CD4-positive, alpha-beta memory T cell (primary cell): Measurements from ENCODE around the gene RASGRP3. TPM values are rescaled to one million over a fixed set of nuclear protein-coding genes. Genes with fewer than 3 reads are reported as not detected.
A peak's percentile ranks its signal among the peaks of the same experiment; 100 is the strongest.
"Not testable (repeated sequence)": the region's sequence is repeated elsewhere in the genome, so short reads cannot be mapped to it uniquely, and the experiment has no call there.

Source experiments
- CTCF ChIA-PET: fragments of 350-600 bp; sonication (Branson Sonifier 250); formaldehyde crosslinking; loops from one replicate; lab custom pipeline; 2021; ENCODE audit warnings: inconsistent platforms; ENCODE audit not compliant: partially characterized antibody; lab: Charles Lee
- POLR2A ChIA-PET: fragments of 350-600 bp; sonication (Branson Sonifier 250); formaldehyde crosslinking; loops from one replicate; lab custom pipeline; 2021; ENCODE audit not compliant: partially characterized antibody; lab: Charles Lee
- DNase-seq, 5 donors: peaks; one replicate each; pipeline versions ENCODE4 v3.0.0 to v3.0.0-alpha.2; 2020 to 2022; ENCODE audit warnings: mixed read lengths in 1 of 5
- H3K27ac ChIP-seq: one replicate; pipeline ENCODE4 v1.7.0; 2013; ENCODE audit warnings: low read depth, low read length
- H3K27me3 ChIP-seq: 2 replicates; pipeline ENCODE4 v1.7.0; 2013; ENCODE audit warnings: mild to moderate bottlenecking, low read length, moderate library complexity; ENCODE audit not compliant: insufficient read depth
- H3K36me3 ChIP-seq: 2 replicates; pipeline ENCODE4 v1.7.0; 2013; ENCODE audit warnings: mild to moderate bottlenecking, low read length, moderate library complexity; ENCODE audit not compliant: insufficient read depth
- H3K4me1 ChIP-seq: 2 replicates; pipeline ENCODE4 v1.7.0; 2013; ENCODE audit warnings: mild to moderate bottlenecking, low read length, moderate library complexity; ENCODE audit not compliant: insufficient read depth
- H3K4me3 ChIP-seq, 2 donors: one replicate each; pipeline ENCODE4 v1.7.0; 2013; ENCODE audit warnings: low read length in 2 of 2, mild to moderate bottlenecking in 1 of 2
- H3K9me3 ChIP-seq, 2 donors: one replicate each; pipeline ENCODE4 v1.7.0; 2013; ENCODE audit warnings: low read length in 2 of 2, control low read depth in 1 of 2; ENCODE audit not compliant: control insufficient read depth in 1 of 2
- H3K27ac Mint-ChIP-seq, 7 donors: one replicate each; pipeline ENCODE4 v1.8.0; 2020 to 2021; ENCODE audit warnings: mixed read lengths in 7 of 7, mild to moderate bottlenecking in 6 of 7, inconsistent platforms in 3 of 7, moderate library complexity in 3 of 7
- H3K27me3 Mint-ChIP-seq, 2 donors: one replicate each; pipeline ENCODE4 v1.8.0; 2020 to 2021; ENCODE audit warnings: mixed read lengths in 2 of 2
- H3K36me3 Mint-ChIP-seq, 2 donors: one replicate each; pipeline ENCODE4 v1.8.0; 2020 to 2021; ENCODE audit warnings: mixed read lengths in 2 of 2, inconsistent platforms in 1 of 2, mild to moderate bottlenecking in 1 of 2
- H3K4me1 Mint-ChIP-seq, 4 donors: one replicate each; pipeline ENCODE4 v1.8.0; 2020 to 2021; ENCODE audit warnings: mixed read lengths in 4 of 4, mild to moderate bottlenecking in 1 of 4
- H3K4me3 Mint-ChIP-seq, 8 donors: one replicate each; pipeline ENCODE4 v1.8.0; 2020 to 2021; ENCODE audit warnings: mixed read lengths in 8 of 8, mild to moderate bottlenecking in 7 of 8, moderate library complexity in 6 of 8, inconsistent platforms in 3 of 8
- H3K9me3 Mint-ChIP-seq, 8 donors: one replicate each; pipeline ENCODE4 v1.8.0; 2020 to 2021; ENCODE audit warnings: mixed read lengths in 8 of 8, mild to moderate bottlenecking in 5 of 8, inconsistent platforms in 3 of 8, moderate library complexity in 1 of 8
- intact Hi-C: fragments of 100-400 bp; cut with micrococcal nuclease; formaldehyde crosslinking; loops from one replicate; pipeline ENCODE4 v1.15.1; 2023
- polyA plus RNA-seq, 2 donors: library from polyadenylated mRNA; unstranded; fragments of 300-500 nt; fragmentation: Illumina TruSeq; gene quantifications; one replicate each; pipeline ENCODE4 v1.2.3, GENCODE V29; 2021
- total RNA-seq, 2 experiments: library from RNA; stranded (reverse); gene quantifications; one replicate each; pipeline ENCODE4 v1.2.3, GENCODE V29; 2021

The RASGRP3 gene
- total and polyA plus RNA-seq, 4 experiments from 2014 or later, result 2.2 to 3.9 (median 3.2) TPM

DNA sequence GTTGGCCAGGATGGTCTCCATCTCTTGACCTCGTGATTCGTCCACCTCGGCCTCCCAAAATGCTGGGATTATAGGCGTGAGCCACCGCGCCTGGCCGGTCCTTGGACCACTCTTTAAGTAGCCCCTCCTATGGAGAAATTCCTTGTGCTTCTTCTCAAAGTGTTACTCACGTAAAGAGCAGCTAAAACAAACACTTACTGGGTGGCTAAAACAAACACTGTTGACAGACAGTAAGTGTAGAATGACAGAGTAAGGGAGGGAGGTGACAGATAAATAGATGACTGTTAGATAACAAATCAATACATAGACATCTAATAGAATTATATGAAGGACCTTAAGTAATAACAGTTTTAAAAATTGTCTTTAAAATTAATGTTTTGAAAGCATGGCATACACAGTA, 40.9 kb upstream of the RASGRP3 start:
- Mint-ChIP-seq H3K4me1 (no peaks in the 10 kb centered on the region), H3K4me3 (no peak overlapping the region), H3K9me3 (no peaks in the 10 kb centered on the region), H3K27ac (no peak overlapping the region), H3K36me3 (no peaks in the 10 kb centered on the region), H3K27me3 (peaks cover 10 to 11% of the 10 kb centered on the region in 2 donors)
- Histone ChIP-seq H3K9me3 (no peaks in the 10 kb centered on the region), H3K4me3 (no peak overlapping the region), H3K27me3 (peaks cover 4% of the 10 kb centered on the region), H3K4me1 (no peaks in the 10 kb centered on the region), H3K27ac (no peak overlapping the region), H3K36me3 (no peaks in the 10 kb centered on the region)
- intact Hi-C loops, result no loop called here
- POLR2A ChIA-PET, result no interaction called here
- no peak for DNase-seq
- CTCF ChIA-PET, result no interaction called here

DNA sequence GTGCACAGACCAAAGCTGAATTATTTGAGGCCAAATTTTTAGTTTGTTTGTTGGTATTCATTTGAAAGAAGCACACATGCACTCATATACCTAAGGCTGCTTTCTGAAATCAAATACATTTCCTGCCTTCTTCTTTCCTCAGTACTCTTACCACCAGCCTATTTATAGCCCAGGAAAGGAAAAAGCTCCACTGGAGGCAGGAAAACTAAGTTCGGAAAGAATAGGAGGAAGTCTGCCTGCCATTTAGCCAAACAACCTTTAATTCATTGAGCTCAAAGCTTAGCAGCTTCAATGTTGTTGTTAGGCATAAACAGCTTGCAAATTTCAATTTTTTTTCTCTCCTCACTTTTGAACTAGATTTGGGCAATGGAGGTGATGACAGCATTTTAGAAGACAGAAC, 40.4 kb upstream of the RASGRP3 start:
- Histone ChIP-seq H3K4me3 (no peak overlapping the region), H3K36me3 (no peaks in the 10 kb centered on the region), H3K27me3 (peaks cover 4% of the 10 kb centered on the region), H3K9me3 (no peaks in the 10 kb centered on the region), H3K27ac (no peak overlapping the region), H3K4me1 (no peaks in the 10 kb centered on the region)
- ChIA-PET CTCF (no interaction called here), POLR2A (no interaction called here)
- Mint-ChIP-seq H3K4me1 (no peaks in the 10 kb centered on the region), H3K4me3 (no peak overlapping the region), H3K27ac (no peak overlapping the region), H3K27me3 (peaks cover 10 to 11% of the 10 kb centered on the region in 2 donors), H3K9me3 (no peaks in the 10 kb centered on the region), H3K36me3 (no peaks in the 10 kb centered on the region)
- intact Hi-C loops, result no loop called here
- no peak for DNase-seq

DNA sequence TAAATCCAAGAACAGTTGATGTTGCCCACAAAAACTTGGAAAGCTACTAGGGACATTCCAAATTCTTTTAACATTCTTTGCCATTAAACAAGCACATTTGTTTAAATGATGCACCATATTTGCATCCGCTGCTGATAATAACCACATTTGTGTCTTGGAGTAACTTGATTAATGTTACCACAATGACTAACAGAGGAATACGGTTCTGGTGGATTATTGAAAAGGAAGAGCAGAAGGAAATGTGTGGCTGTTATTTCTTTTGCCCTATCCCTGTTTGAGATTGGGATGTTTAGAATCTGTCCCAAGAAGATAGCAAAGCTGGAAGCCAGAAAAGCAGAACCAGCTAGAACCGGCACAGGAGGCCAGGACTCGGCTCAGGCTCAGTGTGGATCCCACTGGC, 39.2 kb upstream of the RASGRP3 start:
- H3K4me1 Mint-ChIP-seq, result no peaks in the 10 kb centered on the region
- Histone ChIP-seq H3K4me3 (no peak overlapping the region), H3K27ac (no peak overlapping the region), H3K4me1 (no peaks in the 10 kb centered on the region), H3K27me3 (peaks cover 4% of the 10 kb centered on the region), H3K9me3 (no peaks in the 10 kb centered on the region), H3K36me3 (no peaks in the 10 kb centered on the region)
- ChIA-PET CTCF (no interaction called here), POLR2A (no interaction called here)
- no peak for DNase-seq
- intact Hi-C loops, result no loop called here
- no peak overlapping the region for H3K4me3 Mint-ChIP-seq
- H3K27me3 Mint-ChIP-seq, result peaks cover 5 to 13% of the 10 kb centered on the region in 2 donors
- H3K27ac Mint-ChIP-seq, result no peak overlapping the region
- no peaks in the 10 kb centered on the region for H3K36me3 Mint-ChIP-seq
- no peaks in the 10 kb centered on the region for H3K9me3 Mint-ChIP-seq

DNA sequence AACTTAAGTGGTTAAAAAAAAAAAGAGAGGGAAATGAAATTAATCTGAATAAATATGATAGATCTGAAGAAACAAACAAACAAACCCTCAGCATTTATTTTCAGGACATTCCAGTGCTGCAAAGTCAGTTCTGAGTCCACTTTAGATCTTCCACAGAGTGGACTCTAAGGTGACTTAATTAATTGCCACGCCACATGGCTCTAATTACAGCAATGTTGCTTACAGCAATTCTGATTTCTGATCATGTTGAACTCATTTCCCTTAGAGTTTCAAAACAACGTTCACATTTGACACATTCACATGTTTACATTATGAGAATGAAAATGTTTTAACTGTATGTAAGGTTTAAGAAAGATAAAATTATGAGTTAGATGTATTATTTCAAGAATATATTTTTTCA, 38.6 kb upstream of the RASGRP3 start:
- H3K9me3 Mint-ChIP-seq, result no peaks in the 10 kb centered on the region
- no peak overlapping the region for H3K4me3 Mint-ChIP-seq
- no peaks in the 10 kb centered on the region for H3K4me1 ChIP-seq
- DNase-seq, result no peak
- H3K4me1 Mint-ChIP-seq, result no peaks in the 10 kb centered on the region
- intact Hi-C loops, result no loop called here
- peaks cover 5 to 11% of the 10 kb centered on the region in 2 donors for H3K27me3 Mint-ChIP-seq
- no peak overlapping the region for H3K27ac Mint-ChIP-seq
- no peaks in the 10 kb centered on the region for H3K36me3 Mint-ChIP-seq
- peaks cover 4% of the 10 kb centered on the region for H3K27me3 ChIP-seq
- no peak overlapping the region for H3K27ac ChIP-seq
- POLR2A ChIA-PET, result no interaction called here
- H3K4me3 ChIP-seq, result no peak overlapping the region
- CTCF ChIA-PET, result no interaction called here
- no peaks in the 10 kb centered on the region for H3K9me3 ChIP-seq
- no peaks in the 10 kb centered on the region for H3K36me3 ChIP-seq

DNA sequence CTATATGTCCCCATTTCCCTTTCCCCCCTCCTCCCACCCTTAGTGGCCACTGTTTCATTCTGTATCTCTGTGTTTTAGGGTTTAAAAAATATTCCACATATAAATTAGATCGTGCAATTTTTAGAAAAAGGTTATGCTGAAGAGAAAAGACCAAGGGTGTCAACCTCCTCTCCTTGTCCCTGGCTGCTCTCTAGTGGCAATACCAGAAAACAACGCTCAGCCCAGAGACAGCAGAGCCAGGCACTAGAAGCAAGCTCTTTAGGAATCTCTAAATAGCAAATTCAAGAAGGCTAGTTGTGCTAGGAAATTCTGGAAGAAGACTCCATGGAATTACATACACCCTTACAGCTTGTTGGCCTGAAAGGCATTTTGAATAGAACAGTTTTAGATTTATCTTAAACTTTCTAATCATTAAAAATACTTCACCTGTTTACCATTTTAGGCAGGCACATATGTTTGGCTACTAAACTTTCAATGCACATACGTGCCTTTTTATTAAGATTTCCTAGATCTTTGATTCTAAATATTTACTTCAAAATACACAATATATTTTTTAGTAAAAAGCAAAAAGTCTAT, 35.1 kb upstream of the RASGRP3 start:
- Mint-ChIP-seq H3K27me3 (peaks cover 1 to 7% of the 10 kb centered on the region in 2 donors), H3K36me3 (no peaks in the 10 kb centered on the region), H3K27ac (no peak overlapping the region), H3K9me3 (no peaks in the 10 kb centered on the region), H3K4me1 (no peaks in the 10 kb centered on the region), H3K4me3 (no peak overlapping the region)
- H3K4me3 ChIP-seq, result no peak overlapping the region
- peaks cover under 1% of the 10 kb centered on the region for H3K27me3 ChIP-seq
- no peaks in the 10 kb centered on the region for H3K4me1 ChIP-seq
- intact Hi-C loops, result no loop called here
- CTCF ChIA-PET, result interaction anchor here (0.6 kb wide), 1 partner anchor 142 kb away, joined by 3 read pairs; no protein-coding TSS in a partner anchor
- H3K27ac ChIP-seq, result no peak overlapping the region
- peak in 1 of 5 donors; percentile 5 for DNase-seq
- no peaks in the 10 kb centered on the region for H3K9me3 ChIP-seq
- POLR2A ChIA-PET, result no interaction called here
- H3K36me3 ChIP-seq, result no peaks in the 10 kb centered on the region

DNA sequence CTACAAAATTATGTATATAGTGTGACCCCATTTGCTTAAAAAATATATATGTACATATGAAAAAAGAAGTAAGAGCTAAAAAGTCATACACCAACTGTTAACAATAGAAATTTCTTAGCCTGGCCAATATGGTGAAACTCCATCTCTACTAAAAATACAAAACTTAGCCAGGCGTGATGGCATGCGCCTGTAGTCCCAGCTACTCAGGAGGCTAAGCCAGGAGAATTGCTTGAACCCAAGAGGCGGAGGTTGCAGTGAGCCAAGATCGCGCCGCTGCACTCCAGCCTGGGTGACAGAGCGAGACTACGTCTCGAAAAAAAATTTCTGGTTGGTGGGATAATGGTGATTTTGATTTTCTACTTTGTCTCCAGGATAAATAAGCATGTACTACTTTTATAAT, 34.4 kb upstream of the RASGRP3 start:
- H3K36me3 Mint-ChIP-seq, H3K4me1 Mint-ChIP-seq, H3K36me3 ChIP-seq, H3K4me3 Mint-ChIP-seq, H3K9me3 Mint-ChIP-seq, H3K27me3 Mint-ChIP-seq, H3K4me1 ChIP-seq, H3K4me3 ChIP-seq, H3K9me3 ChIP-seq, intact Hi-C loops, H3K27me3 ChIP-seq, DNase-seq, POLR2A ChIA-PET, H3K27ac ChIP-seq, H3K27ac Mint-ChIP-seq: not testable (repeated sequence)
- CTCF ChIA-PET, result interaction anchor here (0.6 kb wide), 1 partner anchor 141 kb away, joined by 3 read pairs; no protein-coding TSS in a partner anchor

DNA sequence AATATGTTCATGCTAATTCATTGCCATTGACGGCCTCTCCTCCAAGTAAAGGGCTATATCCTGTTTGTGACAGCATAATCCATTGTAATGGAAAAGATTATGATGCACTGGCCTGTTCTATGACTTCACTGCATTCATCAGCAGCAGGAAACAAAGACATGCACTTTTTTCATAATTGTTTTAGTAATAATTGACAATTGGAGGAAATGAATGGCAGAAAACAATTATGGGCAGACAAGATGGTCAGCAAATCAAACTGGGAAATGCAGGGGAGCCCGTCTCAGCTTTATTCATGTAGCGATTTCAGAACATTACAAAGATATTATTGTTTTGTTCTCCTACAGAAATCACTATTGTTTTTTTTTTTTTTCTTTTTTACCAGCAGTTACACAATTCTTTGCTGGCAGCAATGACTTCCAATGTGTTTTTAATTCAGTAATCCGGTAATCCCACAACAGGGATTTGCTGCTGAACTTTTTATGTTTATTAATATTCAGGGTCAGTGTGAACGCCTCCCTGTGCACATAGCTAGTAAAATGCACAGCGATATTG, 33.8 kb upstream of the RASGRP3 start:
- DNase-seq, result no peak
- Histone ChIP-seq H3K4me3 (no peak overlapping the region), H3K27me3 (no peaks in the 10 kb centered on the region), H3K4me1 (no peaks in the 10 kb centered on the region), H3K36me3 (no peaks in the 10 kb centered on the region), H3K27ac (no peak overlapping the region), H3K9me3 (no peaks in the 10 kb centered on the region)
- no peaks in the 10 kb centered on the region for H3K36me3 Mint-ChIP-seq
- H3K27me3 Mint-ChIP-seq, result peaks cover 0 to 7% of the 10 kb centered on the region in 2 donors
- no peak overlapping the region for H3K27ac Mint-ChIP-seq
- ChIA-PET POLR2A (no interaction called here), CTCF (no interaction called here)
- H3K4me1 Mint-ChIP-seq, result no peaks in the 10 kb centered on the region
- intact Hi-C loops, result no loop called here
- H3K4me3 Mint-ChIP-seq, result no peak overlapping the region
- no peaks in the 10 kb centered on the region for H3K9me3 Mint-ChIP-seq
